Lower lobe of right lung (tissue), 2 donors: ENCODE results near the gene APCDD1L. TPM values are rescaled to one million over a fixed set of nuclear protein-coding genes. Genes with fewer than 3 reads are reported as not detected.
"Not testable (repeated sequence)": the region's sequence is repeated elsewhere in the genome, so short reads cannot be mapped to it uniquely, and the experiment has no call there.

Experiments used
- ATAC-seq, 2 donors: fragments of 200-7000 bp; cut with Tn5 transposase; one replicate each; pipeline ENCODE4 v1.9.1; 2020 to 2022; ENCODE audit warnings: mild to moderate bottlenecking in 2 of 2, moderate library complexity in 2 of 2
- DNase-seq: peaks from one replicate; pipeline ENCODE4 v3.0.0-alpha.2; 2020
- H3K27ac ChIP-seq: fragments of 200-600 bp; one replicate; pipeline ENCODE4 v1.8.0; 2022
- H3K27me3 ChIP-seq: fragments of 200-600 bp; one replicate; pipeline ENCODE4 v1.8.0; 2022; ENCODE audit warnings: low read depth
- H3K36me3 ChIP-seq: fragments of 200-600 bp; one replicate; pipeline ENCODE4 v1.8.0; 2022; ENCODE audit warnings: mild to moderate bottlenecking
- H3K4me1 ChIP-seq: fragments of 200-600 bp; one replicate; pipeline ENCODE4 v1.8.0; 2022
- H3K4me3 ChIP-seq: fragments of 200-600 bp; one replicate; pipeline ENCODE4 v1.8.0; 2022; ENCODE audit warnings: mild to moderate bottlenecking
- H3K9me3 ChIP-seq: fragments of 200-600 bp; one replicate; pipeline ENCODE4 v1.8.0; 2022
- CTCF ChIP-seq: fragments of 200-600 bp; IDR thresholded peaks from one replicate; pipeline ENCODE4 v1.8.0; 2022; ENCODE audit warnings: antibody characterized with exemption, mild to moderate bottlenecking
- intact Hi-C: fragments of 100-400 bp; cut with DNase I; formaldehyde crosslinking; loops from one replicate; pipeline ENCODE4 v1.11.0; 2022
- total RNA-seq: library from RNA; stranded (reverse); fragmentation: NEBNext Ultra II Directional; extraction: Animal tissue kit (Norgen Biotek cat#: 25700); gene quantifications from one replicate; pipeline ENCODE4 v1.2.1, GENCODE V29; 2021
- donor health status: DM: no; HTN: yes; CAD: no; lungs with severe emphysema.

Gene APCDD1L
- total RNA-seq, 1 donor from 2014 or later, result not detected

GRCh38 chr20:58543274-58543673, 28.1 kb upstream of the APCDD1L start:
- intact Hi-C loops, result no loop called here
- TF ChIP-seq CTCF, result no peak
- DNase-seq (no peak), ATAC-seq (no peak)
- H3K27me3 ChIP-seq, result peaks cover 15% of the 10 kb centered on the region
- no peak overlapping the region for H3K4me3 ChIP-seq
- no peaks in the 10 kb centered on the region for H3K9me3 ChIP-seq
- no peak overlapping the region for H3K27ac ChIP-seq
- no peaks in the 10 kb centered on the region for H3K36me3 ChIP-seq
- no peaks in the 10 kb centered on the region for H3K4me1 ChIP-seq

GRCh38 chr20:58542411-58543095, 27.4 kb upstream of the APCDD1L start:
- no peak for DNase-seq
- no peak overlapping the region for H3K27ac ChIP-seq
- intact Hi-C loops, result no loop called here

GRCh38 chr20:58542034-58542410, 26.8 kb upstream of the APCDD1L start:
- H3K36me3 ChIP-seq, DNase-seq, ATAC-seq, H3K27ac ChIP-seq, H3K9me3 ChIP-seq, H3K4me3 ChIP-seq, intact Hi-C loops, H3K4me1 ChIP-seq: not testable (repeated sequence)
- peaks cover 15% of the 10 kb centered on the region for H3K27me3 ChIP-seq

More at GRCh38 chr20:58542411-58543095, 27.4 kb upstream of the APCDD1L start:
- H3K4me1 ChIP-seq, result no peaks in the 10 kb centered on the region
- H3K36me3 ChIP-seq, result no peaks in the 10 kb centered on the region
- ATAC-seq, result no peak
- H3K4me3 ChIP-seq, result no peak overlapping the region
- peaks cover 6% of the 10 kb centered on the region for H3K9me3 ChIP-seq
- no peak for TF ChIP-seq CTCF
- H3K27me3 ChIP-seq, result peaks cover 15% of the 10 kb centered on the region

GRCh38 chr20:58538752-58539151, 23.6 kb upstream of the APCDD1L start:
- Histone ChIP-seq H3K27me3 (peaks cover 4% of the 10 kb centered on the region), H3K36me3 (no peaks in the 10 kb centered on the region), H3K4me3 (no peak overlapping the region), H3K27ac (no peak overlapping the region), H3K4me1 (no peaks in the 10 kb centered on the region), H3K9me3 (peaks cover 7% of the 10 kb centered on the region)
- DNase-seq (no peak), ATAC-seq (no peak)
- TF ChIP-seq CTCF, result no peak
- intact Hi-C loops, result no loop called here

- no peak for TF ChIP-seq CTCF
- intact Hi-C loops, result no loop called here
- ATAC-seq (no peak), DNase-seq (no peak)
- no peak overlapping the region for H3K4me3 ChIP-seq
- H3K36me3 ChIP-seq, result no peaks in the 10 kb centered on the region
- H3K4me1 ChIP-seq, result no peaks in the 10 kb centered on the region
- peaks cover 3% of the 10 kb centered on the region for H3K27me3 ChIP-seq
- H3K9me3 ChIP-seq, result peaks cover 7% of the 10 kb centered on the region
- no peak overlapping the region for H3K27ac ChIP-seq
Observed at GRCh38 chr20:58537831-58538230, 22.6 kb upstream of the APCDD1L start.

GRCh38 chr20:58536289-58536688, 21.1 kb upstream of the APCDD1L start:
- no peak for ATAC-seq
- intact Hi-C loops, result no loop called here
- no peak for DNase-seq
- Histone ChIP-seq H3K4me1 (no peaks in the 10 kb centered on the region), H3K27me3 (no peaks in the 10 kb centered on the region), H3K9me3 (peaks cover 18% of the 10 kb centered on the region), H3K27ac (no peak overlapping the region), H3K4me3 (no peak overlapping the region), H3K36me3 (no peaks in the 10 kb centered on the region)
- TF ChIP-seq CTCF, result no peak
